ENCODE results near the gene NTNG2. TPM values are rescaled to one million over a fixed set of nuclear protein-coding genes. Genes with fewer than 3 reads are reported as not detected.
"Not testable (repeated sequence)": the region's sequence is repeated elsewhere in the genome, so short reads cannot be mapped to it uniquely, and the experiment has no call there.

Gene NTNG2
- total RNA-seq, 1 donor from 2014 or later, result 6.2 TPM

DNA sequence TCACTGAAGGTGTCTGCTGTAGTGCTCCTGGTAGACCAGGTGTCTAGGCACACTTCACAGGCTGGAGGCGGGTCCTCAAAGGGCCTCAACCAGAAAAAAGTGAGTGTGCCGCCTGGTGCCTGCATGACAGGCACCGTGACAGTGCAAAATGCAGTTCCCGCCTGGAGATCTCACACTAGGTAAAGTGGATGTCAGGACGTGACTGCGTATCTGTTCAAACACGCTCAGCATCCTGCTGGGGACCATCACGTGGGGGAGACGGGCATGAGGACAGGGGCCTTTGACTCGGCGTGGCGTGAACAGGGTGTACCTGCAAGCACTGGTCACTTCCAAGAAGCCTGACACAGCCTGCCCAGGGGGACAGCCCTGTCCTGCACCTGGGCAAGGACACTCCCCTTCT is 32.3 kb upstream of the NTNG2 start:
- Mint-ChIP-seq H3K4me1 (ENCODE audit: unreplicated experiment) (no peaks in the 10 kb centered on the region), H3K36me3 (ENCODE audit: unreplicated experiment) (no peaks in the 10 kb centered on the region), H3K4me3 (ENCODE audit: unreplicated experiment) (no peak overlapping the region), H3K27me3 (ENCODE audit: unreplicated experiment) (peaks cover 90% of the 10 kb centered on the region), H3K9me3 (ENCODE audit: unreplicated experiment) (no peaks in the 10 kb centered on the region), H3K27ac (ENCODE audit: unreplicated experiment) (no peak overlapping the region)
- no peak for DNase-seq (ENCODE audit: extremely low spot score, unreplicated experiment)
- TF ChIP-seq CTCF (IDR thresholded peaks at IDR 0.05), result no peak

GRCh38 chr9:132134085-132134484 is 27.8 kb upstream of the NTNG2 start:
- not testable (repeated sequence) for H3K4me3 Mint-ChIP-seq (ENCODE audit: unreplicated experiment); H3K4me1 Mint-ChIP-seq (ENCODE audit: unreplicated experiment); DNase-seq (ENCODE audit: extremely low spot score, unreplicated experiment); H3K9me3 Mint-ChIP-seq (ENCODE audit: unreplicated experiment); H3K27ac Mint-ChIP-seq (ENCODE audit: unreplicated experiment); H3K36me3 Mint-ChIP-seq (ENCODE audit: unreplicated experiment)
- peaks cover 82% of the 10 kb centered on the region for H3K27me3 Mint-ChIP-seq (ENCODE audit: unreplicated experiment)

- DNase-seq (ENCODE audit: extremely low spot score, unreplicated experiment), result no peak
- no peak overlapping the region for H3K27ac Mint-ChIP-seq (ENCODE audit: unreplicated experiment)
- TF ChIP-seq CTCF (IDR thresholded peaks at IDR 0.05), result no peak
- H3K27me3 Mint-ChIP-seq (ENCODE audit: unreplicated experiment), result peaks cover 78% of the 10 kb centered on the region
- no peaks in the 10 kb centered on the region for H3K9me3 Mint-ChIP-seq (ENCODE audit: unreplicated experiment)
- no peaks in the 10 kb centered on the region for H3K36me3 Mint-ChIP-seq (ENCODE audit: unreplicated experiment)
- no peaks in the 10 kb centered on the region for H3K4me1 Mint-ChIP-seq (ENCODE audit: unreplicated experiment)
- no peak overlapping the region for H3K4me3 Mint-ChIP-seq (ENCODE audit: unreplicated experiment)
Measured at GRCh38 chr9:132135456-132135855, 26.4 kb upstream of the NTNG2 start.

- H3K27me3 Mint-ChIP-seq (ENCODE audit: unreplicated experiment), result peaks cover 78% of the 10 kb centered on the region
- no peak overlapping the region for H3K4me3 Mint-ChIP-seq (ENCODE audit: unreplicated experiment)
- H3K36me3 Mint-ChIP-seq (ENCODE audit: unreplicated experiment), result no peaks in the 10 kb centered on the region
- TF ChIP-seq CTCF (IDR thresholded peaks at IDR 0.05), result no peak
- no peak overlapping the region for H3K27ac Mint-ChIP-seq (ENCODE audit: unreplicated experiment)
- H3K9me3 Mint-ChIP-seq (ENCODE audit: unreplicated experiment), result no peaks in the 10 kb centered on the region
- no peak for DNase-seq (ENCODE audit: extremely low spot score, unreplicated experiment)
- peaks cover 4% of the 10 kb centered on the region for H3K4me1 Mint-ChIP-seq (ENCODE audit: unreplicated experiment)
Measured at GRCh38 chr9:132136151-132136780, 25.6 kb upstream of the NTNG2 start.

DNA sequence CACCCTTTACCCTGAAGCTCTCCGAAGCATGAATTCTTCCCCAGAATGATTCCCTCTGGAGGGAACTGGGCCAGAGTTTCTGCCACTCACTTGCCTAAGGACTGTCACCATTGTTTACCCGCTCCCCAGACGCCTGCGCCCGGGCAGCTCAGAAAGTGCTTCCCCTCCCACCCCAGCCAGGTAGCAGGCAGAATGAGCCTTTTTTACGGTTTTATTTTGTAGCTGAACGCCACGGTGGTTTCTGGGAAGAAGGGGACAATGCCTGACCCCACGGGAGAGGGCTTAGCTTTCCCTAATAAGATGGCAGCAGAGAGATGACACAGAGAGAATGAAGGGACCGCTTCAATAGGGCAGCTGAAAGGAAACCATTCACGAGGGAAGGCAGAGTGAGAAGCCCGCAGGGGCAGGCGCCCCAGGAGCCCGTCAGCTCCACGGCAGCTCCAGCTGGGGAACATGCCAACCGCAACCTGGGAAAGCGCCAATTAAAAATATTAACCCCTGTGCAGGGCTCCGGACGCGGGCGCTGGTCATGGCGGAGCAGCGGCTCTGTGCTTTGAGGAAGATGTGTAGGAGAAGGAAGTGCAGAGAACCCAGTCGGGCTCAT is 20.4 kb upstream of the NTNG2 start:
- Mint-ChIP-seq H3K4me1 (ENCODE audit: unreplicated experiment) (peaks cover 12% of the 10 kb centered on the region), H3K4me3 (ENCODE audit: unreplicated experiment) (peak overlapping the region; percentile 65), H3K27ac (ENCODE audit: unreplicated experiment) (no peak overlapping the region), H3K36me3 (ENCODE audit: unreplicated experiment) (no peaks in the 10 kb centered on the region), H3K9me3 (ENCODE audit: unreplicated experiment) (no peaks in the 10 kb centered on the region), H3K27me3 (ENCODE audit: unreplicated experiment) (peaks cover 72% of the 10 kb centered on the region)
- TF ChIP-seq CTCF (IDR thresholded peaks at IDR 0.05), result no peak
- DNase-seq (ENCODE audit: extremely low spot score, unreplicated experiment), result no peak

Measured in osteocyte (in vitro differentiated cells).